Germinal center (tissue), 1 donor: ENCODE results near the gene SCRN3.
"Not testable (repeated sequence)": the region's sequence is repeated elsewhere in the genome, so short reads cannot be mapped to it uniquely, and the experiment has no call there.

Source experiments
- DNase-seq: peaks from one replicate; pipeline ENCODE4 v3.0.0; 2012; ENCODE audit warnings: mixed read lengths, low spot score

Gene SCRN3

GRCh38 chr2:174403628-174404027, 8.1 kb downstream of the SCRN3 start:
- no peak for DNase-seq

- DNase-seq = not testable (repeated sequence)
Measured at GRCh38 chr2:174410039-174410438, 14.5 kb downstream of the SCRN3 start.

- no peak for DNase-seq
Measured at GRCh38 chr2:174412256-174412655, 16.7 kb downstream of the SCRN3 start.

GRCh38 chr2:174428214-174428613, 32.7 kb downstream of the SCRN3 start:
- DNase-seq = no peak

GRCh38 chr2:174430066-174430465, 34.5 kb downstream of the SCRN3 start:
- no peak for DNase-seq

GRCh38 chr2:174431902-174432301, 36.4 kb downstream of the SCRN3 start:
- no peak for DNase-seq

- no peak for DNase-seq
Measured at GRCh38 chr2:174436351-174436750, 40.8 kb downstream of the SCRN3 start.

- no peak for DNase-seq
Measured at GRCh38 chr2:174438146-174438886, 42.8 kb downstream of the SCRN3 start.

GRCh38 chr2:174439323-174439722, 43.8 kb downstream of the SCRN3 start:
- no peak for DNase-seq

- no peak for DNase-seq
Measured at GRCh38 chr2:174439950-174440349, 44.4 kb downstream of the SCRN3 start.

- DNase-seq = no peak
Measured at GRCh38 chr2:174442546-174443510, 47.3 kb downstream of the SCRN3 start.

- DNase-seq = no peak
Measured at GRCh38 chr2:174444761-174445160, 49.2 kb downstream of the SCRN3 start.

GRCh38 chr2:174445248-174445647, 49.7 kb downstream of the SCRN3 start:
- no peak for DNase-seq

- no peak for DNase-seq
Measured at GRCh38 chr2:174446531-174446930, 51.0 kb downstream of the SCRN3 start.

GRCh38 chr2:174449033-174449432, 53.5 kb downstream of the SCRN3 start:
- no peak for DNase-seq

GRCh38 chr2:174450021-174450816, 54.7 kb downstream of the SCRN3 start:
- DNase-seq = no peak

GRCh38 chr2:174454566-174454965, 59.0 kb downstream of the SCRN3 start:
- DNase-seq = no peak

- DNase-seq = no peak
Measured at GRCh38 chr2:174461221-174461620, 65.7 kb downstream of the SCRN3 start.

GRCh38 chr2:174465327-174465726, 69.8 kb downstream of the SCRN3 start:
- DNase-seq = no peak

GRCh38 chr2:174473796-174474195, 78.3 kb downstream of the SCRN3 start:
- no peak for DNase-seq

- DNase-seq = no peak
Measured at GRCh38 chr2:174477759-174478158, 82.2 kb downstream of the SCRN3 start.
